HUES6 (cell line): Measurements from ENCODE around the gene STC2.

Experiments
- H3K27ac ChIP-seq: 2 replicates; pipeline ENCODE4 v1.7.0; 2013; ENCODE audit warnings: low read depth, mild to moderate bottlenecking, low read length, inconsistent platforms
- H3K27me3 ChIP-seq: 2 replicates; pipeline ENCODE4 v1.6.1; 2013; ENCODE audit warnings: low read length; ENCODE audit not compliant: control insufficient read depth, insufficient read depth
- H3K36me3 ChIP-seq: 2 replicates; pipeline ENCODE4 v1.6.1; 2013; ENCODE audit warnings: low read length; ENCODE audit not compliant: control insufficient read depth, insufficient read depth
- H3K4me1 ChIP-seq: 2 replicates; pipeline ENCODE4 v1.6.1; 2013; ENCODE audit warnings: low read length; ENCODE audit not compliant: control insufficient read depth, insufficient read depth
- H3K4me3 ChIP-seq: 2 replicates; pipeline ENCODE4 v1.5.1; 2013; ENCODE audit warnings: low read depth, low read length
- H3K9ac ChIP-seq: one replicate; pipeline ENCODE4 v1.6.1; 2013; ENCODE audit warnings: mild to moderate bottlenecking, low read length
- H3K9me3 ChIP-seq: 2 replicates; pipeline ENCODE4 v1.6.1; 2013; ENCODE audit warnings: low read depth, low read length; ENCODE audit not compliant: control insufficient read depth, insufficient read depth

Gene STC2

GRCh38 chr5:173278172-173278571, 50.0 kb downstream of the STC2 start:
- no peaks in the 10 kb centered on the region for H3K4me1 ChIP-seq

GRCh38 chr5:173274771-173275170, 53.4 kb downstream of the STC2 start:
- no peaks in the 10 kb centered on the region for H3K36me3 ChIP-seq
- peaks cover 2% of the 10 kb centered on the region; the same call in 1 of the 2 replicates for H3K9me3 ChIP-seq
- H3K4me1 ChIP-seq = no peaks in the 10 kb centered on the region
- no peak overlapping the region for H3K9ac ChIP-seq
- H3K27me3 ChIP-seq = 0 out of 2 replicates have a peak, but pooled peaks cover 3% of the 10 kb centered on the region
- no peak overlapping the region for H3K27ac ChIP-seq
- H3K4me3 ChIP-seq = no peak overlapping the region

More at GRCh38 chr5:173278172-173278571, 50.0 kb downstream of the STC2 start:
- Histone ChIP-seq H3K27ac (no peak overlapping the region), H3K9me3 (peaks cover 2% of the 10 kb centered on the region; the same call in 1 of the 2 replicates), H3K36me3 (no peaks in the 10 kb centered on the region), H3K27me3 (peaks cover 12% of the 10 kb centered on the region), H3K9ac (no peak overlapping the region), H3K4me3 (no peak overlapping the region)

- H3K4me3 ChIP-seq = no peak overlapping the region
- peaks cover 2% of the 10 kb centered on the region; the same call in 1 of the 2 replicates for H3K9me3 ChIP-seq
- H3K9ac ChIP-seq = no peak overlapping the region
- H3K27ac ChIP-seq = no peak overlapping the region
- peaks cover 3% of the 10 kb centered on the region; the same call in 1 of the 2 replicates for H3K27me3 ChIP-seq
- no peaks in the 10 kb centered on the region for H3K36me3 ChIP-seq
- no peaks in the 10 kb centered on the region for H3K4me1 ChIP-seq
Observed at GRCh38 chr5:173271419-173271818, 56.8 kb downstream of the STC2 start.

GRCh38 chr5:173268750-173269432, 59.3 kb downstream of the STC2 start:
- peaks cover 9% of the 10 kb centered on the region for H3K27me3 ChIP-seq
- no peak overlapping the region for H3K4me3 ChIP-seq
- H3K9ac ChIP-seq = no peak overlapping the region
- no peak overlapping the region for H3K27ac ChIP-seq
- H3K4me1 ChIP-seq = no peaks in the 10 kb centered on the region
- no peaks in the 10 kb centered on the region for H3K9me3 ChIP-seq
- H3K36me3 ChIP-seq = no peaks in the 10 kb centered on the region

GRCh38 chr5:173265433-173265832, 62.8 kb downstream of the STC2 start:
- Histone ChIP-seq H3K4me1 (no peaks in the 10 kb centered on the region), H3K27ac (no peak overlapping the region), H3K9me3 (no peaks in the 10 kb centered on the region), H3K36me3 (no peaks in the 10 kb centered on the region), H3K9ac (no peak overlapping the region), H3K27me3 (peaks cover 23% of the 10 kb centered on the region), H3K4me3 (no peak overlapping the region)
